Gastrocnemius medialis (tissue), 4 donors: ENCODE measurements around the gene ZNF569. TPM values are rescaled to one million over a fixed set of nuclear protein-coding genes. Genes with fewer than 3 reads are reported as not detected.
"Not testable (repeated sequence)": the region's sequence is repeated elsewhere in the genome, so short reads cannot be mapped to it uniquely, and the experiment has no call there.

Source experiments
- ATAC-seq, 2 donors: fragments of 150-250 bp; one replicate each; pipeline ENCODE4 v1.9.1; 2016
- DNase-seq, 2 donors: peaks; one replicate each; pipeline ENCODE4 v3.0.0-alpha.2; 2019
- H3K27ac ChIP-seq, 4 donors: fragments of 200-600 bp; sonication (generic); 1 replicate in 1 of 4; 2 replicates in 3 of 4; pipeline ENCODE4 v1.5.1; 2016 to 2018; ENCODE audit warnings: mild to moderate bottlenecking in 2 of 4, moderate library complexity in 1 of 4
- H3K27me3 ChIP-seq, 3 donors: fragments of 200-600 bp; sonication (generic) in 2 of 3; 1 replicate in 1 of 3; 2 replicates in 2 of 3; pipeline versions ENCODE4 v1.5.1 to v1.6.0; 2016 to 2019; ENCODE audit warnings: mild to moderate bottlenecking in 1 of 3, moderate library complexity in 1 of 3
- H3K36me3 ChIP-seq, 2 donors: fragments of 200-600 bp; sonication (generic) in 1 of 2; one replicate each; pipeline ENCODE4 v1.5.1; 2017 to 2018
- H3K4me1 ChIP-seq, 2 donors: fragments of 200-600 bp; sonication (generic) in 1 of 2; one replicate each; pipeline ENCODE4 v1.5.1; 2016 to 2017; ENCODE audit warnings: mild to moderate bottlenecking in 2 of 2
- H3K4me3 ChIP-seq, 4 donors: fragments of 200-600 bp; sonication (generic) in 3 of 4; 1 replicate in 1 of 4; 2 replicates in 3 of 4; pipeline ENCODE4 v1.5.1; 2016 to 2019; ENCODE audit warnings: mild to moderate bottlenecking in 2 of 4
- H3K9me3 ChIP-seq, 3 donors: fragments of 200-600 bp; sonication (generic) in 2 of 3; 1 replicate in 1 of 3; 2 replicates in 2 of 3; pipeline ENCODE4 v1.5.1; 2016 to 2019
- POLR2A ChIP-seq, 2 donors: fragments of 450-650 bp; IDR thresholded peaks; one replicate each; pipeline ENCODE4 v1.6.1; 2017; ENCODE audit warnings: antibody characterized with exemption in 2 of 2, mild to moderate bottlenecking in 2 of 2, moderate library complexity in 2 of 2
- in situ Hi-C, 4 donors: fragments of 200-750 bp; cut with MboI; loops; one replicate each; pipeline versions ENCODE4 v1.15.0 to v1.8.0; 2017; ENCODE audit warnings: low sequenced_read_pairs in 4 of 4
- intact Hi-C: fragments of 100-400 bp; cut with DNase I; formaldehyde crosslinking; loops from one replicate; pipeline ENCODE4 v1.15.1; 2023; ENCODE audit warnings: low total_unique reads
- total RNA-seq, 4 donors: library from RNA; depleted of rRNA; stranded (reverse); fragments of >200 nt; gene quantifications; one replicate each; pipeline versions ENCODE4 v1.1.0 to v1.2.3, GENCODE V29; 2016
- TF ChIP-seq, protein P1 (sequence below), 5 experiments: fragments of 450-650 bp in 3 of 5; fragments of 200-600 bp in 2 of 5; sonication (generic) in 2 of 5; IDR thresholded peaks in 4 of 5; conservative IDR thresholded peaks in 1 of 5; 1 replicate in 4 of 5; 2 replicates in 1 of 5; pipeline ENCODE4 v1.5.1; 2016 to 2019; ENCODE audit warnings: antibody characterized with exemption in 5 of 5, mild to moderate bottlenecking in 3 of 5, moderate library complexity in 3 of 5

Gene ZNF569
- total RNA-seq, 4 donors from 2014 or later = 3.4 to 9.2 (median 4.4) TPM

DNA sequence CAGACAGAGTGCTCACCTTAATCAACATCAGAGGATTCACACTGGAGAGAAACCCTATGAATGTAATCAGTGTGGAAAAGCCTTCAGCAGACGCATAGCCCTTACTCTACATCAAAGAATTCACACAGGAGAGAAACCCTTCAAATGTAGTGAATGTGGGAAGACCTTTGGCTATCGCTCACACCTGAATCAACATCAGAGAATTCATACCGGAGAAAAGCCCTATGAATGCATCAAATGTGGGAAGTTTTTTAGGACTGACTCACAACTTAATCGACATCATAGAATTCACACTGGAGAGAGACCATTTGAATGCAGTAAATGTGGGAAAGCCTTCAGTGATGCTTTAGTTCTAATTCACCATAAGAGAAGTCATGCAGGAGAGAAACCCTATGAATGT lies 78.0 kb downstream of the ZNF569 start:
- H3K36me3 ChIP-seq = peaks cover 13 to 86% of the 10 kb centered on the region in 2 donors
- H3K4me3 ChIP-seq = peak overlapping the region in 1 of 4 donors; percentile 42
- peaks cover 9 to 81% (median 30%) of the 10 kb centered on the region in 3 donors for H3K9me3 ChIP-seq
- DNase-seq = no peak
- no peaks in the 10 kb centered on the region for H3K27me3 ChIP-seq
- TF ChIP-seq POLR2A (IDR thresholded peaks at IDR 0.05) = no peak
- TF ChIP-seq, protein P1, sequence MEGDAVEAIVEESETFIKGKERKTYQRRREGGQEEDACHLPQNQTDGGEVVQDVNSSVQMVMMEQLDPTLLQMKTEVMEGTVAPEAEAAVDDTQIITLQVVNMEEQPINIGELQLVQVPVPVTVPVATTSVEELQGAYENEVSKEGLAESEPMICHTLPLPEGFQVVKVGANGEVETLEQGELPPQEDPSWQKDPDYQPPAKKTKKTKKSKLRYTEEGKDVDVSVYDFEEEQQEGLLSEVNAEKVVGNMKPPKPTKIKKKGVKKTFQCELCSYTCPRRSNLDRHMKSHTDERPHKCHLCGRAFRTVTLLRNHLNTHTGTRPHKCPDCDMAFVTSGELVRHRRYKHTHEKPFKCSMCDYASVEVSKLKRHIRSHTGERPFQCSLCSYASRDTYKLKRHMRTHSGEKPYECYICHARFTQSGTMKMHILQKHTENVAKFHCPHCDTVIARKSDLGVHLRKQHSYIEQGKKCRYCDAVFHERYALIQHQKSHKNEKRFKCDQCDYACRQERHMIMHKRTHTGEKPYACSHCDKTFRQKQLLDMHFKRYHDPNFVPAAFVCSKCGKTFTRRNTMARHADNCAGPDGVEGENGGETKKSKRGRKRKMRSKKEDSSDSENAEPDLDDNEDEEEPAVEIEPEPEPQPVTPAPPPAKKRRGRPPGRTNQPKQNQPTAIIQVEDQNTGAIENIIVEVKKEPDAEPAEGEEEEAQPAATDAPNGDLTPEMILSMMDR (IDR thresholded peaks at IDR 0.05 in 4 of 5, conservative IDR thresholded peaks at IDR 0.05 in 1 of 5) = no peak
- no peaks in the 10 kb centered on the region for H3K4me1 ChIP-seq
- intact Hi-C loops (no loop called here), in situ Hi-C loops (loop anchor here in 1 of 4 donors (25.0 kb wide), 1 partner anchor 152 kb away; no protein-coding TSS in a partner anchor)
- ATAC-seq = no peak
- H3K27ac ChIP-seq = no peak overlapping the region

DNA sequence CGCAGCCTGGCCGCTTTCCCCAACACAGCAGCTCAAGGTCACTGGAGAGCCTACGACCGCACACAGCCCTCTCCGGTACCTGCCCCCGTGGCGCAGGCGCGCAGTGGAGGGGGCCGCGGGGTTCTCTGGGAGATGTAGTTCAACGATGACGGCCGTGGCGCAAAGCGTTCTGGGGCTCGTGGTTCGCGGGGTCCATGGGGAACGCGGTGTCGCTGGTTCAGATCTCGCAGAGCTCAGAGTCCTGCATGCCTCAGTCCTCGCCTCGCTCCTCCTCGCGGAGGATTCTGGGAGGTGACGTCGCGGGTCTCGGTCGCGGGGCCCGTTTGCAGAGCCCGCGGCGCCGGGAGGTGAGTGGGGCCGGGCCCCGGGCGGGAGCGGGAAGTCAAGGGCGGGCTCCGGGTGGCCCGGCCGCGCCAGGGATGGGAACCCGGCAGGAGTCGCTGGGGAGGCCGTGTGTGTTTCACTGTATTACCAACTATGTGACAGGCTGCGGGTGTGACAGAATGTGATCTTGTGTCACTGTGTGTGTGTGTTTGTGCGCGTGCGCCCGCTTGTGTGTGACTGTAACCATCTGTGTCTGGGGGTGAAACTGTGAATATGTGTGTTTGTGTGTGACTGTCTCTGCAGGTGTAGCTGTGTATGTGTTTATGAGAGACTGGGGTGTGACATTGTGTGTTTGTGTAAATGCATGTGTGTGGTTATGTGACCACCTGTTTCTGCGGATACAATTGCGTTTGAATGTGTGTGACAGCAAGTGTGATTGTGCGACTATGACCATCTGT lies 96.2 kb downstream of the ZNF569 start, which contains the start of gene ZNF527:
TSS of gene ZNF527 (plus strand) at position 220 of the 782 bp plus-strand sequence. CDS start 3,100 bp downstream, outside the sequence.
- H3K27ac ChIP-seq = peak within 1 kb of the TSS; percentile 84 to 91 (median 88)
- DNase-seq (peak; percentile 95 to 97), ATAC-seq (peak; percentile 98 to 99)
- H3K27me3 ChIP-seq = no peaks in the 10 kb centered on the region
- in situ Hi-C loops = loop anchor here in 2 of 4 donors (10.0 to 25.0 kb wide), 2 partner anchors 94 to 209 kb away; partner anchors contain the start of genes ZNF569 (in 1 of the 2), ZNF570 (in 1 of the 2) and ZNF585A (in 1 of the 2)
- peaks cover 4 to 27% of the 10 kb centered on the region in 2 donors for H3K36me3 ChIP-seq
- intact Hi-C loops = loop anchor here (1.0 to 10.0 kb wide), 13 partner anchors 37 to 842 kb away; partner anchors contain the start of genes SIPA1L3, WDR87, ZFP30 and ZNF260
- H3K4me3 ChIP-seq = peak within 1 kb of the TSS; percentile 73 to 90 (median 88)
- TF ChIP-seq, protein P1 (IDR thresholded peaks at IDR 0.05 in 4 of 5, conservative IDR thresholded peaks at IDR 0.05 in 1 of 5) = no peak
- TF ChIP-seq POLR2A (IDR thresholded peaks at IDR 0.05) = peak; percentile 76 to 88
- peaks cover 0 to 6% (median 0%) of the 10 kb centered on the region in 3 donors for H3K9me3 ChIP-seq
- peaks cover 7 to 8% of the 10 kb centered on the region in 2 donors for H3K4me1 ChIP-seq

DNA sequence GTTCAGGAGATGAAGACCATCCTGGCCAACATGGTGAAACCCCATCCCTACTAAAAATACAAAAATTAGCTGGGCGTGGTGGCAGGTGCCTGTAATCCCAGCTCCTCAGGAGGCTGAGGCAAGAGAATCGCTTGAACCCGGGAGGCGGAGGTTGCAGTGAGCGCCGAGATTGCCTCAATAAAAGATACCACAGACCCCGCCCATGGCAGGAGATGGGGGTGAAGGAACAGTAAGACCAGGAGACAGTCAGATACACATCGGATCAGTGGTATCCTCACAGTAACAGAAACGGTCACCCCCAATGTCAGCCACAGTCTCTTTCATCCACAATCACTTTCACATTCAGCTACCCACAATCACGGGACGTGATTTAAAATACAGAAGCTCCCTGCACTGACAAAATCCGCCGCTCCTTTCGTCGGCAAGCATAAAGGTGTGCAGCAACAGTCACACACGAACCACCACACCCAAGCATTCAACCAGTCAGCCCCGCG lies 96.8 kb downstream of the ZNF569 start:
- peak overlapping the region; percentile 73 to 90 (median 88) for H3K4me3 ChIP-seq
- H3K27ac ChIP-seq = peak overlapping the region; percentile 84 to 91 (median 88)
- in situ Hi-C loops (loop anchor here in 2 of 4 donors (10.0 to 25.0 kb wide), 2 partner anchors 94 to 208 kb away; partner anchors contain the start of genes ZNF569 (in 1 of the 2), ZNF570 (in 1 of the 2) and ZNF585A (in 1 of the 2)), intact Hi-C loops (loop anchor here (1.0 to 10.0 kb wide), 9 partner anchors 53 to 842 kb away; partner anchors contain the start of genes SIPA1L3, WDR87, ZFP30 and ZNF260)
- DNase-seq, H3K27me3 ChIP-seq, H3K9me3 ChIP-seq, H3K4me1 ChIP-seq: not testable (repeated sequence)
- H3K36me3 ChIP-seq = peaks cover 0 to 21% of the 10 kb centered on the region in 2 donors
- ATAC-seq = peak; percentile 38 to 44

DNA sequence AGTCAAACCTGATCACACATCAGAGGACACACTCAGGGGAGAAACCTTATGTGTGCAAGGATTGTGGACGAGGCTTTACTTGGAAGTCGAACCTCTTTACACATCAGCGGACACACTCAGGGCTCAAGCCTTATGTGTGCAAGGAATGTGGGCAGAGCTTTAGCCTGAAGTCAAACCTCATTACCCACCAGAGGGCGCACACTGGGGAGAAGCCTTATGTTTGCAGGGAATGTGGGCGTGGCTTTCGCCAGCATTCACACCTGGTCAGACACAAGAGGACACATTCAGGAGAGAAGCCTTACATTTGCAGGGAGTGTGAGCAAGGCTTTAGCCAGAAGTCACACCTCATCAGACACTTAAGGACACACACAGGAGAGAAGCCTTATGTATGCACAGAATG lies 104.5 kb downstream of the ZNF569 start:
- H3K27ac ChIP-seq = peak overlapping the region in 2 of 4 donors; percentile 6 to 25
- peaks cover 12 to 62% of the 10 kb centered on the region in 2 donors for H3K36me3 ChIP-seq

More for the DNA sequence above, 104.5 kb downstream of the ZNF569 start:
- Histone ChIP-seq H3K4me3 (no peak overlapping the region), H3K4me1 (no peaks in the 10 kb centered on the region), H3K27me3 (no peaks in the 10 kb centered on the region), H3K9me3 (peaks cover 0 to 4% (median 0%) of the 10 kb centered on the region in 3 donors)
- intact Hi-C loops = no loop called here
- DNase-seq (no peak), ATAC-seq (no peak)
- in situ Hi-C loops = loop anchor here in 1 of 4 donors (25.0 kb wide), 1 partner anchor 200 kb away; the partner anchor contains the start of gene ZNF585A
- TF ChIP-seq, protein P1 (IDR thresholded peaks at IDR 0.05 in 4 of 5, conservative IDR thresholded peaks at IDR 0.05 in 1 of 5) = no peak
- no peak for TF ChIP-seq POLR2A (IDR thresholded peaks at IDR 0.05)
